WTC11 (cell line): ENCODE data around the gene TPBGL.

ENCODE experiments used
- CREM ChIP-seq: sonication (generic); formaldehyde crosslinking; IDR thresholded peaks from 2 replicates; pipeline ENCODE4 v1.8.1; 2022; ENCODE audit warnings: mild to moderate bottlenecking, missing genetic modification reagents, moderate library complexity
- ELF4 ChIP-seq: sonication (generic); formaldehyde crosslinking; IDR thresholded peaks from 2 replicates; pipeline ENCODE4 v1.8.1; 2022; ENCODE audit warnings: low read depth, mild to moderate bottlenecking, moderate library complexity, missing genetic modification reagents
- NFYB ChIP-seq: sonication (generic); formaldehyde crosslinking; conservative IDR thresholded peaks from 2 replicates; pipeline ENCODE4 v1.8.0; 2022; ENCODE audit warnings: low read depth, missing genetic modification reagents
- SP1 ChIP-seq: sonication (generic); formaldehyde crosslinking; conservative IDR thresholded peaks from 2 replicates; pipeline ENCODE4 v1.8.1; 2022; ENCODE audit warnings: missing genetic modification reagents
- TF ChIP-seq, protein P1 (sequence below): sonication (generic); formaldehyde crosslinking; IDR thresholded peaks from 2 replicates; pipeline ENCODE4 v1.8.1; 2023; ENCODE audit warnings: mild to moderate bottlenecking, missing genetic modification reagents
- TF ChIP-seq, protein P2 (sequence below): fragments of 200-600 bp; IDR thresholded peaks from 2 replicates; pipeline ENCODE4 v1.8.0; 2022; ENCODE audit warnings: antibody characterized with exemption
- TF ChIP-seq, protein P3 (sequence below): sonication (generic); formaldehyde crosslinking; IDR thresholded peaks from 2 replicates; pipeline ENCODE4 v1.8.1; 2023; ENCODE audit warnings: mild to moderate bottlenecking, missing genetic modification reagents

DNA sequence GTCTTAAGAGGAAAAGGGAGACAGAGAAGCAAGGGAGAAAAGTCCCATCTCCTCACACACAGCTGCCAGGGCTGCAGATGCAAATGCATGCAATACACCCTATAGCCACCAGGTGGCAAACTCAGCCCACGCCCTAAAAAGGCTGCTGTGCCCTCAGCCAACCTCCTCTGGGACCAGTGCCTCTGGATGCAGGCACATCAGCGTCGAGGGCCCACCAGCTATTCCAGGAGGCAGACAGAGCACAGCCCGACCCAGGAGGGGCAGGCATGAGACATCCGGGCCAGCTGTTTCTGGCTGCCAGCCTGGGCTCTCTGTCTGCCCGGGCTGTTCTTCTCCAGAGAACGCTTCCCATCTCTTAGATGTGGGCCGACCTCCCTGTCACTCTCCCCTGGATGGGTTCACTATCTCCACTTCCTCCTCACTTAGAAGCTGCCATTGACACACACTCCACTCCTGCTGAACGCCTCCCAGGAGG, 39.7 kb downstream of the TPBGL start:
- TF ChIP-seq NFYB (CRISPR knock-in tag) (no peak), SP1 (no peak), ELF4 (CRISPR knock-in tag) (no peak), CREM (CRISPR knock-in tag) (no peak)
- TF ChIP-seq, protein P1, sequence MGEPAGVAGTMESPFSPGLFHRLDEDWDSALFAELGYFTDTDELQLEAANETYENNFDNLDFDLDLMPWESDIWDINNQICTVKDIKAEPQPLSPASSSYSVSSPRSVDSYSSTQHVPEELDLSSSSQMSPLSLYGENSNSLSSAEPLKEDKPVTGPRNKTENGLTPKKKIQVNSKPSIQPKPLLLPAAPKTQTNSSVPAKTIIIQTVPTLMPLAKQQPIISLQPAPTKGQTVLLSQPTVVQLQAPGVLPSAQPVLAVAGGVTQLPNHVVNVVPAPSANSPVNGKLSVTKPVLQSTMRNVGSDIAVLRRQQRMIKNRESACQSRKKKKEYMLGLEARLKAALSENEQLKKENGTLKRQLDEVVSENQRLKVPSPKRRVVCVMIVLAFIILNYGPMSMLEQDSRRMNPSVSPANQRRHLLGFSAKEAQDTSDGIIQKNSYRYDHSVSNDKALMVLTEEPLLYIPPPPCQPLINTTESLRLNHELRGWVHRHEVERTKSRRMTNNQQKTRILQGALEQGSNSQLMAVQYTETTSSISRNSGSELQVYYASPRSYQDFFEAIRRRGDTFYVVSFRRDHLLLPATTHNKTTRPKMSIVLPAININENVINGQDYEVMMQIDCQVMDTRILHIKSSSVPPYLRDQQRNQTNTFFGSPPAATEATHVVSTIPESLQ: no peak
- TF ChIP-seq, protein P2, sequence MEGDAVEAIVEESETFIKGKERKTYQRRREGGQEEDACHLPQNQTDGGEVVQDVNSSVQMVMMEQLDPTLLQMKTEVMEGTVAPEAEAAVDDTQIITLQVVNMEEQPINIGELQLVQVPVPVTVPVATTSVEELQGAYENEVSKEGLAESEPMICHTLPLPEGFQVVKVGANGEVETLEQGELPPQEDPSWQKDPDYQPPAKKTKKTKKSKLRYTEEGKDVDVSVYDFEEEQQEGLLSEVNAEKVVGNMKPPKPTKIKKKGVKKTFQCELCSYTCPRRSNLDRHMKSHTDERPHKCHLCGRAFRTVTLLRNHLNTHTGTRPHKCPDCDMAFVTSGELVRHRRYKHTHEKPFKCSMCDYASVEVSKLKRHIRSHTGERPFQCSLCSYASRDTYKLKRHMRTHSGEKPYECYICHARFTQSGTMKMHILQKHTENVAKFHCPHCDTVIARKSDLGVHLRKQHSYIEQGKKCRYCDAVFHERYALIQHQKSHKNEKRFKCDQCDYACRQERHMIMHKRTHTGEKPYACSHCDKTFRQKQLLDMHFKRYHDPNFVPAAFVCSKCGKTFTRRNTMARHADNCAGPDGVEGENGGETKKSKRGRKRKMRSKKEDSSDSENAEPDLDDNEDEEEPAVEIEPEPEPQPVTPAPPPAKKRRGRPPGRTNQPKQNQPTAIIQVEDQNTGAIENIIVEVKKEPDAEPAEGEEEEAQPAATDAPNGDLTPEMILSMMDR: peak; percentile 94
- TF ChIP-seq, protein P3, sequence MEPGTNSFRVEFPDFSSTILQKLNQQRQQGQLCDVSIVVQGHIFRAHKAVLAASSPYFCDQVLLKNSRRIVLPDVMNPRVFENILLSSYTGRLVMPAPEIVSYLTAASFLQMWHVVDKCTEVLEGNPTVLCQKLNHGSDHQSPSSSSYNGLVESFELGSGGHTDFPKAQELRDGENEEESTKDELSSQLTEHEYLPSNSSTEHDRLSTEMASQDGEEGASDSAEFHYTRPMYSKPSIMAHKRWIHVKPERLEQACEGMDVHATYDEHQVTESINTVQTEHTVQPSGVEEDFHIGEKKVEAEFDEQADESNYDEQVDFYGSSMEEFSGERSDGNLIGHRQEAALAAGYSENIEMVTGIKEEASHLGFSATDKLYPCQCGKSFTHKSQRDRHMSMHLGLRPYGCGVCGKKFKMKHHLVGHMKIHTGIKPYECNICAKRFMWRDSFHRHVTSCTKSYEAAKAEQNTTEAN: no peak
